Measurements from ENCODE around the gene EIPR1. TPM values are rescaled to one million over a fixed set of nuclear protein-coding genes. Genes with fewer than 3 reads are reported as not detected.
A peak's percentile ranks its signal among the peaks of the same experiment; 100 is the strongest.

EIPR1 gene
- total and polyA plus RNA-seq, 2 of the 13 experiments (the other 11 are each of a cell fraction or from before 2014, with no cell fraction given) = 70.0 to 96.3 TPM

GRCh38 chr2:3377612-3378432 is at the start of gene EIPR1 (continued):
- peak; percentile 87 for TF ChIP-seq ZMYM3 (CRISPR knock-in tag; IDR thresholded peaks at IDR 0.05)
- no peak for TF ChIP-seq PRDM4 (CRISPR knock-in tag; IDR thresholded peaks at IDR 0.05; ENCODE audit: borderline replicate concordance)
- no peak for TF ChIP-seq ATM (IDR thresholded peaks at IDR 0.05; ENCODE audit: borderline replicate concordance)
- TF ChIP-seq KLF11 (CRISPR knock-in tag; IDR thresholded peaks at IDR 0.05) = peak; percentile 89
- peak; percentile 6; the same call in 1 of the 2 replicates for TF ChIP-seq HMG20A (CRISPR knock-in tag; IDR thresholded peaks at IDR 0.05; ENCODE audit: borderline replicate concordance)
- TF ChIP-seq ZNF567 (CRISPR knock-in tag; IDR thresholded peaks at IDR 0.05; ENCODE audit: borderline replicate concordance) = peak; percentile 97; the same call in 1 of the 2 replicates
- TF ChIP-seq FOSL1 (CRISPR knock-in tag; IDR thresholded peaks at IDR 0.05; ENCODE audit: borderline replicate concordance) = no peak
- TF ChIP-seq KAT7 (CRISPR knock-in tag; IDR thresholded peaks at IDR 0.05; ENCODE audit: borderline replicate concordance) = peak; percentile 99
- no peak for TF ChIP-seq ZNF564 (CRISPR knock-in tag; IDR thresholded peaks at IDR 0.05)
- TF ChIP-seq MXD1 (CRISPR knock-in tag; IDR thresholded peaks at IDR 0.05) = peak; percentile 74; the same call in 1 of the 2 replicates
- no peak for TF ChIP-seq ZNF33B (CRISPR knock-in tag; IDR thresholded peaks at IDR 0.05)
- TF ChIP-seq SP2 (CRISPR knock-in tag; IDR thresholded peaks at IDR 0.05) = 0 out of 2 replicates have a peak, but pooled peaks have one; percentile 29
- peak; percentile 95 for TF ChIP-seq ZNF761 (CRISPR knock-in tag; conservative IDR thresholded peaks at IDR 0.05)
- no peak for TF ChIP-seq ZNF460 (CRISPR knock-in tag; IDR thresholded peaks at IDR 0.05; ENCODE audit: borderline replicate concordance)
- peak; percentile 89 for TF ChIP-seq ZNF639 (CRISPR knock-in tag; conservative IDR thresholded peaks at IDR 0.05)
- peak; percentile 99 for TF ChIP-seq YEATS2 (CRISPR knock-in tag; IDR thresholded peaks at IDR 0.05; ENCODE audit: borderline replicate concordance)
- TF ChIP-seq ZNF562 (CRISPR knock-in tag; IDR thresholded peaks at IDR 0.05; ENCODE audit: borderline replicate concordance) = no peak
- TF ChIP-seq ISX (CRISPR knock-in tag; conservative IDR thresholded peaks at IDR 0.05) = 0 out of 2 replicates have a peak, but pooled peaks have one; percentile 32
- TF ChIP-seq ZNF839 (CRISPR knock-in tag; IDR thresholded peaks at IDR 0.05; ENCODE audit: borderline replicate concordance) = no peak; the same call in none of the 2 replicates
- peak; percentile 95 for TF ChIP-seq ZNF674 (CRISPR knock-in tag; IDR thresholded peaks at IDR 0.05; ENCODE audit: low read depth)
- TF ChIP-seq CCAR2 (optimal IDR thresholded peaks at IDR 0.05; ENCODE audit: low read depth, low read length) = no peak
- no peak for TF ChIP-seq JUNB (CRISPR knock-in tag; IDR thresholded peaks at IDR 0.05; ENCODE audit: borderline replicate concordance)
- no peak for TF ChIP-seq RFX3 (CRISPR knock-in tag; IDR thresholded peaks at IDR 0.05)
- TF ChIP-seq ERF (CRISPR knock-in tag; IDR thresholded peaks at IDR 0.05) = peak; percentile 97
- no peak for TF ChIP-seq NCOA5 (CRISPR knock-in tag; IDR thresholded peaks at IDR 0.05)
- peak; percentile 91; the same call in 1 of the 2 replicates for TF ChIP-seq ZNF556 (CRISPR knock-in tag; IDR thresholded peaks at IDR 0.05; ENCODE audit: borderline replicate concordance)
- no peak; the same call in 1 of the 2 replicates for TF ChIP-seq NR2F2 (IDR thresholded peaks at IDR 0.05; ENCODE audit: borderline replicate concordance, low read depth)

Data from HepG2 (cell line).